GM10847 (cell line): ENCODE measurements around the gene FARS2.

Source experiments
- POLR2A ChIP-seq: IDR thresholded peaks from 2 replicates; pipeline ENCODE4 v1.6.1; 2011; ENCODE audit not compliant: insufficient read length; ENCODE audit errors: extremely low read depth

FARS2 gene

GRCh38 chr6:5492356-5492755, 231.0 kb downstream of the FARS2 start:
- TF ChIP-seq POLR2A, result no peak

- no peak for TF ChIP-seq POLR2A
Observed at GRCh38 chr6:5493806-5494205, 232.5 kb downstream of the FARS2 start.

- no peak for TF ChIP-seq POLR2A
Observed at GRCh38 chr6:5497896-5498578, 236.7 kb downstream of the FARS2 start.

- no peak for TF ChIP-seq POLR2A
Observed at GRCh38 chr6:5498579-5498899, 237.2 kb downstream of the FARS2 start.

GRCh38 chr6:5499644-5500306, 238.5 kb downstream of the FARS2 start:
- TF ChIP-seq POLR2A, result no peak

GRCh38 chr6:5501837-5502236, 240.5 kb downstream of the FARS2 start:
- no peak for TF ChIP-seq POLR2A

GRCh38 chr6:5504078-5504477, 242.8 kb downstream of the FARS2 start:
- no peak for TF ChIP-seq POLR2A

- TF ChIP-seq POLR2A, result no peak
Observed at GRCh38 chr6:5506149-5506548, 244.8 kb downstream of the FARS2 start.

- TF ChIP-seq POLR2A, result no peak
Observed at GRCh38 chr6:5506597-5506996, 245.3 kb downstream of the FARS2 start.

GRCh38 chr6:5507131-5507681, 245.9 kb downstream of the FARS2 start:
- no peak for TF ChIP-seq POLR2A

GRCh38 chr6:5509106-5509505, 247.8 kb downstream of the FARS2 start:
- TF ChIP-seq POLR2A, result no peak

GRCh38 chr6:5510331-5511133, 249.2 kb downstream of the FARS2 start:
- TF ChIP-seq POLR2A, result no peak

- no peak for TF ChIP-seq POLR2A
Observed at GRCh38 chr6:5511954-5512353, 250.6 kb downstream of the FARS2 start.

GRCh38 chr6:5512422-5512821, 251.1 kb downstream of the FARS2 start:
- no peak for TF ChIP-seq POLR2A

- no peak for TF ChIP-seq POLR2A
Observed at GRCh38 chr6:5513408-5513807, 252.1 kb downstream of the FARS2 start.

- TF ChIP-seq POLR2A, result no peak
Observed at GRCh38 chr6:5514353-5514752, 253.0 kb downstream of the FARS2 start.
